Esophagus muscularis mucosa (tissue), 4 donors: ENCODE results near the gene KIF3B. TPM values are rescaled to one million over a fixed set of nuclear protein-coding genes. Genes with fewer than 3 reads are reported as not detected.
"Not testable (repeated sequence)": the region's sequence is repeated elsewhere in the genome, so short reads cannot be mapped to it uniquely, and the experiment has no call there.

Experiments used
- DNase-seq: peaks from one replicate; pipeline ENCODE4 v3.0.0-alpha.2; 2017; ENCODE audit errors: extremely low spot score
- H3K27ac ChIP-seq, 4 donors: fragments of 200-600 bp; sonication (generic); replicated peaks in 1 of 4; 1 replicate in 3 of 4; 2 replicates in 1 of 4; pipeline ENCODE4 v1.5.1; 2016 to 2019; ENCODE audit warnings: mild to moderate bottlenecking in 1 of 4
- H3K27me3 ChIP-seq, 4 donors: fragments of 200-600 bp; sonication (generic); one replicate each; pipeline versions ENCODE4 v1.5.1 to v1.6.0; 2016 to 2019
- H3K36me3 ChIP-seq, 4 donors: fragments of 200-600 bp; sonication (generic); one replicate each; pipeline ENCODE4 v1.5.1; 2016 to 2019
- H3K4me1 ChIP-seq, 4 donors: fragments of 200-600 bp; sonication (generic); one replicate each; pipeline ENCODE4 v1.5.1; 2016 to 2019
- H3K4me3 ChIP-seq, 4 donors: fragments of 200-600 bp; sonication (generic); 1 replicate in 2 of 4; 2 replicates in 2 of 4; pipeline ENCODE4 v1.5.1; 2016 to 2019; ENCODE audit warnings: mild to moderate bottlenecking in 4 of 4, moderate library complexity in 1 of 4
- H3K9me3 ChIP-seq, 4 donors: fragments of 200-600 bp; sonication (generic); 1 replicate in 3 of 4; 2 replicates in 1 of 4; pipeline ENCODE4 v1.5.1; 2016 to 2019
- CTCF ChIP-seq, 3 experiments: fragments of 200-600 bp in 2 of 3; fragments of 450-650 bp in 1 of 3; sonication (generic) in 2 of 3; IDR thresholded peaks; one replicate each; pipeline ENCODE4 v1.5.1; 2017 to 2019; ENCODE audit warnings: antibody characterized with exemption in 3 of 3, mild to moderate bottlenecking in 2 of 3, moderate library complexity in 1 of 3
- EP300 ChIP-seq: sonication (generic); formaldehyde crosslinking; IDR thresholded peaks from one replicate; pipeline ENCODE4 v1.6.1; 2017; ENCODE audit warnings: antibody characterized with exemption
- POLR2A ChIP-seq: fragments of 450-650 bp; IDR thresholded peaks from one replicate; pipeline ENCODE4 v1.6.1; 2017; ENCODE audit warnings: antibody characterized with exemption, moderate library complexity, mild to moderate bottlenecking, low read depth
- POLR2AphosphoS5 ChIP-seq, 2 donors: sonication (generic); formaldehyde crosslinking; IDR thresholded peaks; one replicate each; pipeline ENCODE4 v1.6.1; 2017; ENCODE audit warnings: antibody characterized with exemption in 2 of 2
- WGBS: methylation state at CpG from one replicate; pipeline ENCODE4 v1.1.5; 2018; 5-methylcytosine and 5-hydroxymethylcytosine counted together
- intact Hi-C: fragments of 100-400 bp; cut with DNase I; formaldehyde crosslinking; loops from one replicate; pipeline ENCODE4 v1.15.1; 2023
- total RNA-seq, 4 donors: library from RNA; depleted of rRNA; stranded (reverse); fragments of >200 nt; gene quantifications; one replicate each; pipeline versions ENCODE4 v1.1.0 to v1.2.1, GENCODE V29; 2016

KIF3B gene
- total RNA-seq, 4 donors from 2014 or later = 20.7 to 28.3 (median 23.5) TPM

GRCh38 chr20:32368925-32369324, 91.5 kb downstream of the KIF3B start:
- Histone ChIP-seq H3K4me1 (peaks cover 32 to 54% (median 50%) of the 10 kb centered on the region in 4 donors), H3K27me3 (no peaks in the 10 kb centered on the region), H3K36me3 (peaks cover 9 to 48% (median 27%) of the 10 kb centered on the region in 4 donors), H3K4me3 (no peak overlapping the region), H3K9me3 (no peaks in the 10 kb centered on the region), H3K27ac (no peak overlapping the region)
- intact Hi-C loops = no loop called here
- TF ChIP-seq POLR2AphosphoS5 (IDR thresholded peaks at IDR 0.05) (no peak), EP300 (no peak), CTCF (IDR thresholded peaks at IDR 0.05) (no peak), POLR2A (no peak)
- 82% methylated on average over 6 of the region's 6 CpGs for WGBS
- no peak for DNase-seq

DNA sequence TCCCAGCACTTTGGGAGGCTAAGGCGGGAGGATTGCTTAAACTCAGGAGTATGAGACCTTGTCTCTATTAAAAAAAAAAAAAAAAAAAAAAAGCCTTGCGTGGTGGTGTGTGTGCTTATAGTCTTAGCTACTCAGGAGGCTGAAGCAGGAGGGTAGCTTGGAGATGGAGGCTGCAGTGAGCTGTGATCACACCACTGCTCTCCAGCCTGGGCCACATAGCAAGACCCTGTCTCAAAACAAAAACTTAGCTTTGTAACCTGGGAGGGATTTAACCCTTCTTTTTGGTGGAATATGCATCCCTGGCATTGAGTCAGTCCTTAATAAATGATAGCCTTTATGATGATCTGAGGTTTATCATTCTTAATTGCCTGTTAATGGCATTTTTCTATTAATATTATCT, 93.4 kb downstream of the KIF3B start:
- Histone ChIP-seq H3K4me1 (peaks cover 15 to 34% (median 30%) of the 10 kb centered on the region in 4 donors), H3K36me3 (peaks cover 9 to 62% (median 41%) of the 10 kb centered on the region in 4 donors), H3K27me3 (no peaks in the 10 kb centered on the region), H3K27ac (no peak overlapping the region), H3K9me3 (no peaks in the 10 kb centered on the region), H3K4me3 (no peak overlapping the region)
- DNase-seq = no peak
- WGBS = 90% methylated on average over 2 of the region's 2 CpGs
- intact Hi-C loops = no loop called here
- no peak for TF ChIP-seq EP300
- TF ChIP-seq POLR2AphosphoS5 (IDR thresholded peaks at IDR 0.05) = no peak

DNA sequence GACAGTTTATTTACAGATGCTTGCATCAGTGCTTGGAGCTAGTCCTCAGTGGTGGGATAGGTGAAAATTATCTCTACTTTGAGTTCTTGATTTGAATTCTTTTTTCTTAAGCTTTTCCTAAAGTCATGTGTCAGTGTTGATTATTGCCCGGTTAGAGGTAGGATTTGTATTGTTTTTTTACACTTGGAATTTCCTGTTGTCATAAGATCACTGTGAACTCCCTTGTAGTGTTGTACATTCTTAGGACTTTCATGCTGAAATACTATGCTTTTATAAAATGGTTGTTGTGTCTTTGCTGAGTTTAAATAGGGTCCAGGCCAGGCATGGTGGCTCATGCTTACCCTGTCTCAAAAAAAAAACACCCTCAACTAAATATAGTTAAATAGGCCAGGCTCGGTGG, 101.0 kb downstream of the KIF3B start:
- Histone ChIP-seq H3K27ac (no peak overlapping the region), H3K4me3 (no peak overlapping the region), H3K36me3 (peaks cover 0 to 50% (median 31%) of the 10 kb centered on the region in 4 donors), H3K27me3 (no peaks in the 10 kb centered on the region), H3K4me1 (peaks cover 0 to 2% (median 0%) of the 10 kb centered on the region in 4 donors), H3K9me3 (no peaks in the 10 kb centered on the region)
- TF ChIP-seq POLR2A (no peak), POLR2AphosphoS5 (IDR thresholded peaks at IDR 0.05) (no peak), EP300 (no peak), CTCF (IDR thresholded peaks at IDR 0.05) (no peak)
- DNase-seq = no peak
- WGBS = 72% methylated on average over 2 of the region's 2 CpGs
- intact Hi-C loops = no loop called here

- H3K27me3 ChIP-seq, H3K27ac ChIP-seq, intact Hi-C loops, H3K4me3 ChIP-seq, DNase-seq, H3K9me3 ChIP-seq: not testable (repeated sequence)
- H3K36me3 ChIP-seq = peaks cover 0 to 38% (median 23%) of the 10 kb centered on the region in 4 donors
- peaks cover 7 to 17% (median 11%) of the 10 kb centered on the region in 4 donors for H3K4me1 ChIP-seq
- 95% methylated on average over 9 of the region's 9 CpGs for WGBS
These were observed 102.6 kb downstream of the KIF3B start for GRCh38 chr20:32380037-32380436.

DNA sequence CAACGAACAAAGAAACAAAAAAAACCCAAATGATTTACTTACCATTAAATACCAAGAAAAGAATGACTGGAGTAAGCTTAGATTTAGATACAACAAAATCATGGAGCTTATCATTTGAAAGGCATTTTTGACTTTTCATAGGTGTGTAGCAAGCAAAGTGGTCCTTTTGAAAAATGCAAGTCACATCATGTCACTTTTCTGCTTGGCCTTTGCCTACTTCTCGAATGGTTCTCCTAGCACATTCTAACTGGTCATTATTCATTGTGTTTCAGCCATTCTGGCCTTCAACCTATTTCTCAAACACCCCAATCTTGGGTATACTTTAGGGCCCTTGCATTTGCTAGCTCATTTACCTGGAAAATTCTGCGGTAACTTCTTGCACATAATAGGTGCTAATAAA, 103.3 kb downstream of the KIF3B start:
- Histone ChIP-seq H3K4me3 (no peak overlapping the region), H3K27me3 (no peaks in the 10 kb centered on the region), H3K4me1 (peaks cover 11 to 24% (median 18%) of the 10 kb centered on the region in 4 donors), H3K27ac (no peak overlapping the region), H3K36me3 (peaks cover 0 to 35% (median 19%) of the 10 kb centered on the region in 4 donors), H3K9me3 (no peaks in the 10 kb centered on the region)
- no peak for DNase-seq
- no peak for TF ChIP-seq EP300
- no peak for TF ChIP-seq CTCF (IDR thresholded peaks at IDR 0.05)
- TF ChIP-seq POLR2AphosphoS5 (IDR thresholded peaks at IDR 0.05) = no peak
- no peak for TF ChIP-seq POLR2A
- 92% methylated on average over 3 of the region's 3 CpGs for WGBS
- intact Hi-C loops = no loop called here
